Subcutaneous abdominal adipose tissue (tissue), 5 donors: ENCODE data around the gene OSTC.

Experiments
- H3K27ac ChIP-seq: one replicate; pipeline ENCODE4 v1.7.0; 2013; ENCODE audit warnings: low read depth, mild to moderate bottlenecking, inconsistent platforms, low read length, moderate library complexity
- H3K27me3 ChIP-seq, 5 donors: one replicate each; pipeline ENCODE4 v1.7.0; 2013; ENCODE audit warnings: low read length in 5 of 5, inconsistent platforms in 1 of 5; ENCODE audit not compliant: control insufficient read depth in 5 of 5, insufficient read depth in 4 of 5
- H3K36me3 ChIP-seq, 5 donors: one replicate each; pipeline ENCODE4 v1.7.0; 2013; ENCODE audit warnings: low read length in 5 of 5; ENCODE audit not compliant: control insufficient read depth in 5 of 5, insufficient read depth in 5 of 5
- H3K4me1 ChIP-seq, 5 donors: one replicate each; pipeline ENCODE4 v1.7.0; 2013; ENCODE audit warnings: low read length in 5 of 5, mild to moderate bottlenecking in 3 of 5, moderate library complexity in 1 of 5; ENCODE audit not compliant: control insufficient read depth in 5 of 5, insufficient read depth in 5 of 5
- H3K4me3 ChIP-seq, 5 donors: one replicate each; pipeline ENCODE4 v1.7.0; 2013; ENCODE audit warnings: low read length in 5 of 5, low read depth in 1 of 5
- H3K9ac ChIP-seq, 5 donors: one replicate each; pipeline ENCODE4 v1.7.0; 2013; ENCODE audit warnings: low read length in 5 of 5, mild to moderate bottlenecking in 4 of 5, moderate library complexity in 3 of 5
- H3K9me3 ChIP-seq, 5 donors: one replicate each; pipeline ENCODE4 v1.7.0; 2013; ENCODE audit warnings: low read length in 5 of 5; ENCODE audit not compliant: control insufficient read depth in 5 of 5
- donor health status: healthy.
- donor health status: healthy.
- donor health status: healthy.
- donor health status: healthy.
- donor health status: healthy.

OSTC gene

GRCh38 chr4:108650212-108651013 is at the start of gene OSTC:
OSTC (plus strand) TSS chr4:108650599; CDS start chr4:108650656, 57 bp downstream.
- Histone ChIP-seq H3K9me3 (no peaks in the 10 kb centered on the region), H3K9ac (peak within 1 kb of the TSS; percentile 59 to 94 (median 87)), H3K4me1 (peaks cover 0 to 23% (median 14%) of the 10 kb centered on the region in 5 donors), H3K4me3 (peak within 1 kb of the TSS; percentile 81 to 98 (median 83)), H3K27me3 (no peaks in the 10 kb centered on the region), H3K36me3 (no peaks in the 10 kb centered on the region), H3K27ac (peak within 1 kb of the TSS; percentile 91)

- Histone ChIP-seq H3K9ac (no peak overlapping the region), H3K4me3 (no peak overlapping the region), H3K36me3 (no peaks in the 10 kb centered on the region), H3K27ac (no peak overlapping the region), H3K9me3 (no peaks in the 10 kb centered on the region), H3K4me1 (no peaks in the 10 kb centered on the region), H3K27me3 (no peaks in the 10 kb centered on the region)
Measured at GRCh38 chr4:108601106-108601505, 49.3 kb upstream of the OSTC start.

GRCh38 chr4:108601532-108601931 is 48.9 kb upstream of the OSTC start:
- no peaks in the 10 kb centered on the region for H3K27me3 ChIP-seq
- H3K27ac ChIP-seq = no peak overlapping the region
- H3K9ac ChIP-seq = no peak overlapping the region
- no peaks in the 10 kb centered on the region for H3K4me1 ChIP-seq
- H3K9me3 ChIP-seq = no peaks in the 10 kb centered on the region
- H3K36me3 ChIP-seq = no peaks in the 10 kb centered on the region
- H3K4me3 ChIP-seq = no peak overlapping the region

- no peaks in the 10 kb centered on the region for H3K9me3 ChIP-seq
- H3K4me1 ChIP-seq = no peaks in the 10 kb centered on the region
- H3K27ac ChIP-seq = no peak overlapping the region
- H3K27me3 ChIP-seq = no peaks in the 10 kb centered on the region
- no peak overlapping the region for H3K4me3 ChIP-seq
- no peaks in the 10 kb centered on the region for H3K36me3 ChIP-seq
- no peak overlapping the region for H3K9ac ChIP-seq
Measured at GRCh38 chr4:108602163-108602562, 48.2 kb upstream of the OSTC start.

- no peak overlapping the region for H3K4me3 ChIP-seq
- no peak overlapping the region for H3K9ac ChIP-seq
- H3K27ac ChIP-seq = no peak overlapping the region
- H3K9me3 ChIP-seq = no peaks in the 10 kb centered on the region
- peaks cover 0 to 2% (median 0%) of the 10 kb centered on the region in 5 donors for H3K4me1 ChIP-seq
- no peaks in the 10 kb centered on the region for H3K27me3 ChIP-seq
- no peaks in the 10 kb centered on the region for H3K36me3 ChIP-seq
Measured at GRCh38 chr4:108607079-108607815, 43.2 kb upstream of the OSTC start.

GRCh38 chr4:108611365-108611764 is 39.0 kb upstream of the OSTC start:
- H3K27me3 ChIP-seq = no peaks in the 10 kb centered on the region
- H3K9me3 ChIP-seq = no peaks in the 10 kb centered on the region
- H3K9ac ChIP-seq = no peak overlapping the region
- H3K4me1 ChIP-seq = peaks cover 0 to 2% (median 0%) of the 10 kb centered on the region in 5 donors
- no peak overlapping the region for H3K27ac ChIP-seq
- no peaks in the 10 kb centered on the region for H3K36me3 ChIP-seq
- peak overlapping the region; percentile 20 to 63 (median 43) for H3K4me3 ChIP-seq

GRCh38 chr4:108612365-108612764 is 38.0 kb upstream of the OSTC start:
- Histone ChIP-seq H3K27me3 (no peaks in the 10 kb centered on the region), H3K4me1 (peaks cover 0 to 2% (median 0%) of the 10 kb centered on the region in 5 donors)

GRCh38 chr4:108619372-108620100 is 30.9 kb upstream of the OSTC start:
- Histone ChIP-seq H3K27ac (peak overlapping the region; percentile 8), H3K27me3 (no peaks in the 10 kb centered on the region), H3K9ac (peak overlapping the region; percentile 9 to 89 (median 52)), H3K4me1 (peaks cover 2 to 30% (median 24%) of the 10 kb centered on the region in 5 donors), H3K4me3 (peak overlapping the region; percentile 76 to 100 (median 98)), H3K9me3 (no peaks in the 10 kb centered on the region), H3K36me3 (peaks cover 20 to 29% (median 27%) of the 10 kb centered on the region in 5 donors)

More at GRCh38 chr4:108612365-108612764, 38.0 kb upstream of the OSTC start:
- Histone ChIP-seq H3K9me3 (no peaks in the 10 kb centered on the region), H3K4me3 (no peak overlapping the region), H3K36me3 (no peaks in the 10 kb centered on the region), H3K9ac (no peak overlapping the region), H3K27ac (no peak overlapping the region)

- H3K36me3 ChIP-seq = peaks cover 23 to 37% (median 35%) of the 10 kb centered on the region in 5 donors
- H3K9me3 ChIP-seq = no peaks in the 10 kb centered on the region
- H3K27me3 ChIP-seq = no peaks in the 10 kb centered on the region
- peak within 1 kb of the TSS; percentile 69 to 96 (median 89) for H3K9ac ChIP-seq
- peak within 1 kb of the TSS; percentile 88 for H3K27ac ChIP-seq
- H3K4me3 ChIP-seq = peak within 1 kb of the TSS; percentile 76 to 100 (median 98)
- peaks cover 2 to 30% (median 24%) of the 10 kb centered on the region in 5 donors for H3K4me1 ChIP-seq
Measured at GRCh38 chr4:108620101-108620932, 30.1 kb upstream of the OSTC start, which contains the start of gene RPL34. RPL34 (plus strand) TSS chr4:108620576; CDS start chr4:108621960, 1,384 bp downstream.
